Endothelial cell (in vitro differentiated cells): ENCODE measurements around the gene TKT. TPM values are rescaled to one million over a fixed set of nuclear protein-coding genes. Genes with fewer than 3 reads are reported as not detected.

Source experiments
- DNase-seq: peaks from one replicate; pipeline ENCODE4 v3.0.0; 2021; ENCODE audit warnings: low spot score
- H3K27ac Mint-ChIP-seq: one replicate; pipeline ENCODE4 v1.8.0; 2021; ENCODE audit warnings: mixed read lengths, inconsistent platforms; ENCODE audit not compliant: unreplicated experiment
- H3K27me3 Mint-ChIP-seq: one replicate; pipeline ENCODE4 v1.8.0; 2021; ENCODE audit warnings: mild to moderate bottlenecking, moderate library complexity, mixed read lengths, inconsistent platforms; ENCODE audit not compliant: unreplicated experiment
- H3K36me3 Mint-ChIP-seq: one replicate; pipeline ENCODE4 v1.8.0; 2021; ENCODE audit warnings: mild to moderate bottlenecking, low read depth, mixed read lengths, inconsistent platforms; ENCODE audit not compliant: unreplicated experiment
- H3K4me1 Mint-ChIP-seq: one replicate; pipeline ENCODE4 v1.8.0; 2021; ENCODE audit warnings: mild to moderate bottlenecking, mixed read lengths, inconsistent platforms; ENCODE audit not compliant: unreplicated experiment
- H3K4me3 Mint-ChIP-seq: one replicate; pipeline ENCODE4 v1.8.0; 2021; ENCODE audit warnings: mild to moderate bottlenecking, mixed read lengths, inconsistent platforms; ENCODE audit not compliant: unreplicated experiment
- H3K9me3 Mint-ChIP-seq: one replicate; pipeline ENCODE4 v1.8.0; 2021; ENCODE audit warnings: mixed read lengths, inconsistent platforms; ENCODE audit not compliant: unreplicated experiment
- CTCF ChIP-seq: fragments of 200-600 bp; sonication (generic); IDR thresholded peaks from one replicate; pipeline ENCODE4 v1.5.0; 2021; ENCODE audit warnings: antibody characterized with exemption; ENCODE audit not compliant: unreplicated experiment
- total RNA-seq: library from RNA; stranded (reverse); fragmentation: NEBNext Ultra II Directional; extraction: Animal tissue kit (Norgen Biotek cat#: 25700); gene quantifications from one replicate; pipeline ENCODE4 v1.2.1, GENCODE V29; 2021; ENCODE audit not compliant: unreplicated experiment

The TKT gene
- total RNA-seq, 1 donor from 2014 or later, result 305 TPM

DNA sequence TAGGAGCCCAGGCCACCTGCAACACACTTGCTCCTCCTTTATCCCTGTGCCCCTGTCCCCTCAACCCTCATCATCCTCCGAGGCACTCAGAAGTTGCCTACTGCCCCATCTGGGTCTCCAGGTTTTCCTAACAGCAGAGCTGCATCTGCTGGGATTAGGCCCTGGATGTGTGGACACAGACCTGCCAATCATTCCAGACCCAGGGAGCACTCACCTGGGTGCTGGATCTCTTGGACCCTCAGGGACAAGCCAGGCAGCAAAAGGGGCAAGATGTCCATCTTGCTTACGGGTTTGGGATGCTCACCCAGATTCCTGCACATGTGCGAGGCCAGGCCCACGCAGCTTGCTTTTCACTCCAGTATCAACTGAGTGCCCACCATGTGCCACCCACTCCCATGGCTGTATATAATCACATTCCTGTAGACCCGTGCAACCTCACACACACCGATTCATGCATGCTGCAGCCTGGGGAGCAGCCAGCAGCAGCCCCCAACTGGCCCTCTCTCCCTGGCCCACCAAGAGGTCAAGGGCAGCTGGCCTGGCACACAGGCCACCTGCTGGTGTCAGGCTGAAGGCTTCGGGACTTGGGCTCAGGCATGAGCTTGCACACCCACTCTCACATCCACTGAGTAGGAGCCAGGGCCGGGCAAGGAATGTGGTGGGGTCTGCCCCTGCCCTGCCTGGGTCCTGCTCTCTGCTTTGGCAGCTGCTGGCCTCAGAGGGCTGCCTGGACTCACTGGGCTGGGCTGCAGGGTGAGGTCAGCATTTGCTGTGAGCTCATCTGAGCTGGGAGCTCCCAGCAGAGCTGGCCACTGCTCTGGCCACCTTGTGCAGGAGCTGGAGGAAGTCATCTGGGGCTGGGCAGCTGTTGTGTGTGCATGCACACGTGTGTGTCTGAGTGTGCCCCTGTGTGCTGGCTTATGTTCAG is 79.9 kb downstream of the TKT start:
- Mint-ChIP-seq H3K27ac (no peak overlapping the region), H3K4me3 (no peak overlapping the region), H3K9me3 (no peaks in the 10 kb centered on the region), H3K4me1 (peaks cover 19% of the 10 kb centered on the region), H3K27me3 (peaks cover 9% of the 10 kb centered on the region), H3K36me3 (peaks cover 14% of the 10 kb centered on the region)
- TF ChIP-seq CTCF, result no peak
- no peak for DNase-seq

Other genes with a start within 250 kb of the TKT start
- 5.8 TPM for gene SFMBT1, start 209.9 kb downstream of the TKT start, total RNA-seq
- gene RFT1, start 125.6 kb downstream of the TKT start, total RNA-seq, result 21.1 TPM
- 9.9 TPM for gene PRKCD, start 94.8 kb downstream of the TKT start, total RNA-seq
- gene DCP1A, start 91.5 kb upstream of the TKT start, total RNA-seq, result 33.8 TPM
- 208 TPM for gene CACNA1D, start 238.6 kb upstream of the TKT start, total RNA-seq